Measurements from ENCODE around the gene RAPGEF2.

DNA sequence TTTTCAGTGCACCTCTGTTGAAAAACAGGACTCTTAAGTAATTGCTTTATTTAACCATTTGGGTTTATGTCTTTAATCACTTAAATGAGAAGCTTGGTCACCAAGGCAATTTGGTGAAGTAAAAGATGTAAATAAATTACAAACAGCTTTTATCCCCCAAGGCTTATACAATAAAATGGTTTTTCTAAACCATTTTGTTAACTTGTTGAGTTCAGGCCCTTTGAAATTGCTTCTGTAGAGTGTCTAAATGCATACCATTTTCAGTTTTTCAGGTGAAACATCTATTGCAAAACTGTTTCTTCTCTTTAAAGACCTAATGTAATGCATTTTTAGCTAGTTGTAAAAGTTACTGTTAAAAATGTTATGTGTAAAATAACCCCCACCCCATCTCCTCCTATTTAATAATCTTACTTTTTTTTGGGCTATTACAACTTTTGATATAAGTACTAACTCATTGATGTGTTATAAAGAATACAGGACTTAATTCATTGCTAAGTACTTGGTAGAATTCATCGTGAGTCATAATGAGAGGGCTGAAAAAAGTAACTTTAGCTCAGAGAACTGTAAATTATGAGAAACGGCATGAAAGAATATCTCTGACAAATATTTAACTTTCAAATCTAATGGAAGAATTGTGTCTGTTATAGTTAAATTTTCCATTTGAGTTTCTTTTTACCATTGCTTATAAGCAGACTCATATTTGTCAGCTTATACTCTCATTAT lies 4.5 kb downstream of the RAPGEF2 start:
- TF ChIP-seq, protein P1, sequence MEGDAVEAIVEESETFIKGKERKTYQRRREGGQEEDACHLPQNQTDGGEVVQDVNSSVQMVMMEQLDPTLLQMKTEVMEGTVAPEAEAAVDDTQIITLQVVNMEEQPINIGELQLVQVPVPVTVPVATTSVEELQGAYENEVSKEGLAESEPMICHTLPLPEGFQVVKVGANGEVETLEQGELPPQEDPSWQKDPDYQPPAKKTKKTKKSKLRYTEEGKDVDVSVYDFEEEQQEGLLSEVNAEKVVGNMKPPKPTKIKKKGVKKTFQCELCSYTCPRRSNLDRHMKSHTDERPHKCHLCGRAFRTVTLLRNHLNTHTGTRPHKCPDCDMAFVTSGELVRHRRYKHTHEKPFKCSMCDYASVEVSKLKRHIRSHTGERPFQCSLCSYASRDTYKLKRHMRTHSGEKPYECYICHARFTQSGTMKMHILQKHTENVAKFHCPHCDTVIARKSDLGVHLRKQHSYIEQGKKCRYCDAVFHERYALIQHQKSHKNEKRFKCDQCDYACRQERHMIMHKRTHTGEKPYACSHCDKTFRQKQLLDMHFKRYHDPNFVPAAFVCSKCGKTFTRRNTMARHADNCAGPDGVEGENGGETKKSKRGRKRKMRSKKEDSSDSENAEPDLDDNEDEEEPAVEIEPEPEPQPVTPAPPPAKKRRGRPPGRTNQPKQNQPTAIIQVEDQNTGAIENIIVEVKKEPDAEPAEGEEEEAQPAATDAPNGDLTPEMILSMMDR (IDR thresholded peaks at IDR 0.05): no peak
- no peak for TF ChIP-seq ZFX (IDR thresholded peaks at IDR 0.05; ENCODE audit: borderline replicate concordance)

Measured in 22Rv1 (cell line).